NCI-H82 treated with DMSO at 0.1 percent for 48 hours (cell line): ENCODE measurements around the gene PLPP1.

Source experiments
- DNase-seq: peaks from one replicate; lab custom pipeline; 2025; ENCODE audit not compliant: unreplicated experiment; lab: John Stamatoyannopoulos, UW

The PLPP1 gene

GRCh38 chr5:55409775-55410174 is 125.0 kb downstream of the PLPP1 start:
- no peak for DNase-seq

DNA sequence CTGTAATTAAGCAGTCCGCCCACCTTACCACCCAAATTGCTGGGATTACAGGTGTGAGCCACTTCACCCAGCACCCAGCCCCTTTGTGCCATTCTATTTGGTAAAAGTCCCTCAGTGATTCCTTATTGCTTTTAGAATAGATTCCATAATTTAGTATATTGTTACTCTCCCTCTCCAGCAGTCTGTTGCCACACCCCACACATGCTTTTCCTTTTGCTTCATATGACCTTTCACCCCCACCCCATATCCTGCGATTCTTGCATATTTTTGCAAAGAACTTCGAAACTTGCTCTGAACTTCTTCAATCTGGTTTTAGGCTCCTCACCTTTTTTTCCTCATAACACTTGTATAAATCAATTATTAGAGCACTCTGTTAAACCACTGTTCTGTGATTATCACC is 126.8 kb downstream of the PLPP1 start:
- DNase-seq = no peak

DNA sequence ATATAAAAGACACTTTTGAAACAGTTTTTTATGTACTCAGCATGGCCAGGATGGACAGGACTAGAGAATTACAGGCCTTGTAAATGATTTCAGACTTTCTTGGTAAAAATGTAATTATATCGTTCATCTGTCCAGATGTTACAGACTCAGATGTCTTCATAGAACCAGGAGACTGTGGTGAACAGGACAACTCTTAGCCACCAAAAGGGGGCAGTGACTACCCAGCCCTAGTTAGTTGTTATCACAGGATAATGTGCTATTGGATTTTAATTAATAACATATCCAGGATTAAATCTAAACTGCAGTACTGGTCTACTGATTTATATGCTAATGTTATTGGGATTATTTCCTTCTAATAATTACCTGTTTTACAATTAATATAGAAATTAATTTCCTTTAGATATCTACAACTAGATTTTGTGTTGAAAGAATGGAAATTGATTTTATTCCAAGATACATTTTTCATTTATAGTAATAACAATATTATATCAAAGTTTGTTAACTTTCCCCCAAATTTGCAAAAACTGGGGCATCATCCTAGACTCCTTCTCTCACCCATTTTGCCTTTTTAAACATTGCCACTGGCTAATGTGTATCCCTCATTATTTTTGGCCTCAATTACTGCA is 127.6 kb downstream of the PLPP1 start:
- no peak for DNase-seq

- peak; percentile 1 for DNase-seq
Measured at GRCh38 chr5:55406292-55406691, 128.5 kb downstream of the PLPP1 start.

- DNase-seq = no peak
Measured at GRCh38 chr5:55402199-55402598, 132.6 kb downstream of the PLPP1 start.

- DNase-seq = no peak
Measured at GRCh38 chr5:55393501-55394175, 141.1 kb downstream of the PLPP1 start.

- DNase-seq = no peak
Measured at GRCh38 chr5:55392669-55393068, 142.1 kb downstream of the PLPP1 start.

- no peak for DNase-seq
Measured at GRCh38 chr5:55391707-55392106, 143.1 kb downstream of the PLPP1 start.

DNA sequence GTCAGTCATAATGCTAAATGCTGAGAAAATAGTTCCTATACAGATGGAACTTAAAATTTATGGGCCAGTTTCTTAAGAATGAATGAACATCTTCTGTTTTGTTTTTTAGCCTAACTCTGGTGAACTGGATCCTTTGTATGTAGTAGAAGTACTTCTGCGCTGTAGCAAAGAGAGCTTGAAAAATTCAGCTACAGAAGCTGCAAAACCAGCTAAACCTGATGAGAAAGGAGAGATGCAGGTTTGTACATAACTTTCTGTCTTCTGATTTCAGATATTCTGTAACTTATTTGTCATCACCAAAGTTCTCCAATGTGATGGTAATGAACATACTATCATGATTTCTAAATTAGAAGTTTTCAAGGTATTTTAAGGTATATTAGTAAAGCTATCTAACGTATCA is 146.9 kb downstream of the PLPP1 start:
- no peak for DNase-seq

- DNase-seq = no peak
Measured at GRCh38 chr5:55386356-55386755, 148.4 kb downstream of the PLPP1 start.

- no peak for DNase-seq
Measured at GRCh38 chr5:55385846-55386245, 148.9 kb downstream of the PLPP1 start.

- DNase-seq = no peak
Measured at GRCh38 chr5:55385227-55385626, 149.5 kb downstream of the PLPP1 start.

DNA sequence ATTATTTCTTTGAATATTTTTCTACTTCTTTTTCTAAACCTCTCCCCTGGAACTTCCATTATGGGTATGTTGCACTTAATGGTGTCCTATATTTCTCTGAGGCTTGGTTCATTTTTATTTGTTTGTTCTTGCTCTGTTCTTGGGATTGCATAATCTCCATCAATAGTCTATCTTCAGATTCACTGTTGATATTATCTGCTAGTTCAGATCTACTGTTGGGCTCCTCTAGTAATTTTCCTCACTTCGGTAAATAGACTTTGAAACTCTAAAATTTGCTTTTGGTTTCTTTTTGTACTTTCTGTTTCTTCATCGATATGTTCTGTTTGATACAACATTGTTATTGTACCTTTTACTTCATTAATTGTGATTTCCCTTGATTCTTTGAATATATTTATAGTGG is 150.7 kb downstream of the PLPP1 start:
- DNase-seq = no peak

GRCh38 chr5:55383254-55383653 is 151.5 kb downstream of the PLPP1 start:
- no peak for DNase-seq

GRCh38 chr5:55377810-55378209 is 157.0 kb downstream of the PLPP1 start:
- DNase-seq = no peak
